Ovary (tissue), 9 donors: ENCODE results near the gene ACLY. TPM values are rescaled to one million over a fixed set of nuclear protein-coding genes. Genes with fewer than 3 reads are reported as not detected.

Experiments
- DNase-seq, 5 donors: peaks; one replicate each; pipeline ENCODE4 v3.0.0-alpha.2; 2019 to 2020
- H3K27ac ChIP-seq, 2 donors: fragments of 200-600 bp; one replicate each; pipeline versions ENCODE4 v1.5.1 to v1.8.0; 2019 to 2022
- H3K27me3 ChIP-seq: fragments of 200-600 bp; one replicate; pipeline ENCODE4 v1.8.0; 2022
- H3K36me3 ChIP-seq: fragments of 200-600 bp; sonication (generic); one replicate; pipeline ENCODE4 v1.5.1; 2019
- H3K4me1 ChIP-seq: one replicate; pipeline ENCODE4 v1.8.1; 2013; ENCODE audit warnings: mild to moderate bottlenecking, moderate library complexity; ENCODE audit not compliant: insufficient read depth
- H3K4me3 ChIP-seq: fragments of 200-600 bp; sonication (generic); one replicate; pipeline ENCODE4 v1.5.1; 2017
- H3K9me3 ChIP-seq, 2 donors: fragments of 200-600 bp in 1 of 2; sonication (generic) in 1 of 2; one replicate each; pipeline versions ENCODE4 v1.5.1 to v1.8.1; 2013 to 2019; ENCODE audit warnings: mild to moderate bottlenecking in 1 of 2, moderate library complexity in 1 of 2
- EP300 ChIP-seq: sonication (generic); formaldehyde crosslinking; IDR thresholded peaks from one replicate; pipeline ENCODE4 v1.6.1; 2017; ENCODE audit warnings: antibody characterized with exemption
- POLR2A ChIP-seq: fragments of 450-650 bp; IDR thresholded peaks from one replicate; pipeline ENCODE4 v1.6.1; 2017; ENCODE audit warnings: antibody characterized with exemption, mild to moderate bottlenecking, moderate library complexity
- WGBS, 3 donors: extraction: QIAGEN DNeasy Blood & Tissue Kit in 1 of 3; methylation state at CpG; one replicate each; pipeline versions ENCODE4 v1.1.5 to v1.1.7; 2013 to 2017; 5-methylcytosine and 5-hydroxymethylcytosine counted together
- intact Hi-C, 4 donors: fragments of 100-400 bp; cut with DNase I; formaldehyde crosslinking; loops; one replicate each; pipeline versions ENCODE4 v1.11.0 to v1.15.1; 2022 to 2023
- polyA plus RNA-seq, 2 donors: library from polyadenylated mRNA; stranded (reverse); fragments of 200-250 nt in 1 of 2; fragments of 350-450 nt in 1 of 2; fragmentation: Illumina TruSeq in 1 of 2; extraction: RNeasy Lipid Tissue Mini Kit (QIAGEN cat#74804) in 1 of 2; gene quantifications; one replicate each; pipeline ENCODE4 v1.2.3, GENCODE V29; 2013 to 2014
- total RNA-seq, 7 donors: library from RNA; depleted of rRNA in 2 of 7; stranded (reverse); fragments of >200 nt in 2 of 7; fragmentation: NEBNext Ultra II Directional in 3 of 7; extraction: Animal tissue kit (Norgen Biotek cat#: 25700) in 3 of 7; gene quantifications; one replicate each; pipeline versions ENCODE4 v1.1.0 to v1.2.4, GENCODE V29; 2016 to 2023
- TF ChIP-seq, protein P1 (sequence below), 3 donors: fragments of 450-650 bp in 2 of 3; fragments of 200-600 bp in 1 of 3; IDR thresholded peaks; one replicate each; pipeline versions ENCODE4 v1.5.1 to v1.8.0; 2016 to 2022; ENCODE audit warnings: antibody characterized with exemption in 3 of 3, mild to moderate bottlenecking in 1 of 3
- donor health status: DM: no; HTN: no; CAD: no; lungs with moderate emphysema.
- donor health status: DM: no; HTN: no; CAD: no.
- donor health status: Bipolar disorder and iron deficiency.
- donor health status: DM: yes; HTN: yes; CAD: no.
- donor health status: DM: no; HTN: no; CAD: no.
- donor health status: DM: yes; HTN: yes; CAD: no.

ACLY gene
- total and polyA plus RNA-seq, 9 donors, result 23.6 to 119 (median 53.4) TPM

- DNase-seq, result no peak
- Histone ChIP-seq H3K27me3 (no peaks in the 10 kb centered on the region), H3K27ac (no peak overlapping the region), H3K36me3 (no peaks in the 10 kb centered on the region), H3K4me3 (no peak overlapping the region), H3K4me1 (no peaks in the 10 kb centered on the region), H3K9me3 (no peaks in the 10 kb centered on the region)
- WGBS, 3 donors, result 95 to 96% (median 95%) methylated on average over 10 of the region's 10 CpGs
- intact Hi-C loops, result no loop called here
- TF ChIP-seq, protein P1, sequence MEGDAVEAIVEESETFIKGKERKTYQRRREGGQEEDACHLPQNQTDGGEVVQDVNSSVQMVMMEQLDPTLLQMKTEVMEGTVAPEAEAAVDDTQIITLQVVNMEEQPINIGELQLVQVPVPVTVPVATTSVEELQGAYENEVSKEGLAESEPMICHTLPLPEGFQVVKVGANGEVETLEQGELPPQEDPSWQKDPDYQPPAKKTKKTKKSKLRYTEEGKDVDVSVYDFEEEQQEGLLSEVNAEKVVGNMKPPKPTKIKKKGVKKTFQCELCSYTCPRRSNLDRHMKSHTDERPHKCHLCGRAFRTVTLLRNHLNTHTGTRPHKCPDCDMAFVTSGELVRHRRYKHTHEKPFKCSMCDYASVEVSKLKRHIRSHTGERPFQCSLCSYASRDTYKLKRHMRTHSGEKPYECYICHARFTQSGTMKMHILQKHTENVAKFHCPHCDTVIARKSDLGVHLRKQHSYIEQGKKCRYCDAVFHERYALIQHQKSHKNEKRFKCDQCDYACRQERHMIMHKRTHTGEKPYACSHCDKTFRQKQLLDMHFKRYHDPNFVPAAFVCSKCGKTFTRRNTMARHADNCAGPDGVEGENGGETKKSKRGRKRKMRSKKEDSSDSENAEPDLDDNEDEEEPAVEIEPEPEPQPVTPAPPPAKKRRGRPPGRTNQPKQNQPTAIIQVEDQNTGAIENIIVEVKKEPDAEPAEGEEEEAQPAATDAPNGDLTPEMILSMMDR (IDR thresholded peaks at IDR 0.05), result no peak
- TF ChIP-seq EP300 (no peak), POLR2A (no peak)
Measured at GRCh38 chr17:41873559-41874292, 45.0 kb downstream of the ACLY start.

DNA sequence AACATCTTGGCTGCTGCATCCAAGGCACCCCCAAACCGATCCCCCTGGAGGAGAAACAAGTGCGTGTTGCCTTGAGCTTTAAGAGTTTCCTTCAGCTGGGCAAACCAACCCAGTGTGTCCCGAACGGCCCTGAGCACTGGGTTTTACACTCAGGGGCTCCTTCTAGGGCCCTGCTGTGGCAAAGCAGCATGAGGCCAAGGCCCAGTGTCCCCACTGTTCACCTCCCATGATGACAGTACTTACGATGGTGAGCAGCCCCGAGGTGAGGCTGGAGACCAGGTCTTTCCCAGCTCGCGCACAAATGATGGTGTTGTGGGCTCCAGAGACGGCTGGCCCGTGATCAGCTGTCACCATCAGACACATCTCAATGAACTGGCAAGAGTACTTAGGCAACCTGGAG, 47.0 kb downstream of the ACLY start:
- H3K9me3 ChIP-seq, result no peaks in the 10 kb centered on the region
- H3K27ac ChIP-seq, result no peak overlapping the region
- H3K36me3 ChIP-seq, result no peaks in the 10 kb centered on the region
- no peak overlapping the region for H3K4me3 ChIP-seq
- WGBS, 3 donors, result 90 to 92% (median 91%) methylated on average over 10 of the region's 10 CpGs
- DNase-seq, result no peak
- no peaks in the 10 kb centered on the region for H3K4me1 ChIP-seq
- no peaks in the 10 kb centered on the region for H3K27me3 ChIP-seq
- intact Hi-C loops, result no loop called here
- TF ChIP-seq, protein P1 (IDR thresholded peaks at IDR 0.05), result no peak
- TF ChIP-seq EP300 (no peak), POLR2A (no peak)

GRCh38 chr17:41870627-41871026, 48.1 kb downstream of the ACLY start:
- DNase-seq, result no peak
- Histone ChIP-seq H3K4me3 (no peak overlapping the region), H3K27me3 (no peaks in the 10 kb centered on the region), H3K36me3 (no peaks in the 10 kb centered on the region), H3K27ac (no peak overlapping the region), H3K9me3 (no peaks in the 10 kb centered on the region), H3K4me1 (no peaks in the 10 kb centered on the region)
- no peak for TF ChIP-seq EP300
- TF ChIP-seq, protein P1 (IDR thresholded peaks at IDR 0.05), result no peak
- no peak for TF ChIP-seq POLR2A
- WGBS, 3 donors, result 81 to 82% (median 82%) methylated on average over 7 of the region's 7 CpGs
- intact Hi-C loops, result no loop called here

GRCh38 chr17:41870097-41870496, 48.7 kb downstream of the ACLY start:
- Histone ChIP-seq H3K9me3 (no peaks in the 10 kb centered on the region), H3K36me3 (no peaks in the 10 kb centered on the region)
- no peak for DNase-seq

More at GRCh38 chr17:41870097-41870496, 48.7 kb downstream of the ACLY start:
- TF ChIP-seq POLR2A (no peak), EP300 (no peak)
- TF ChIP-seq, protein P1 (IDR thresholded peaks at IDR 0.05), result no peak
- H3K27me3 ChIP-seq, result no peaks in the 10 kb centered on the region
- H3K4me3 ChIP-seq, result no peak overlapping the region
- no peak overlapping the region for H3K27ac ChIP-seq
- intact Hi-C loops, result no loop called here
- H3K4me1 ChIP-seq, result no peaks in the 10 kb centered on the region
- whole genome bisulfite sequencing, 3 donors, result 50 to 71% (median 65%) methylated on average over 2 of the region's 2 CpGs
